Neural progenitor cell (in vitro differentiated cells): ENCODE measurements around the gene ALK. TPM values are rescaled to one million over a fixed set of nuclear protein-coding genes. Genes with fewer than 3 reads are reported as not detected.

Experiments used
- DNase-seq: peaks from one replicate; pipeline ENCODE4 v3.0.0-alpha.2; 2016; ENCODE audit warnings: low spot score
- H2AFZ ChIP-seq: fragments of 200-600 bp; sonication (generic); replicated peaks from 2 replicates; pipeline ENCODE4 v1.6.1; 2016; ENCODE audit warnings: antibody characterized with exemption
- H3F3A ChIP-seq: fragments of 200-600 bp; sonication (generic); 2 replicates; pipeline ENCODE4 v1.6.1; 2016; ENCODE audit warnings: antibody characterized with exemption, low read depth
- H3K27ac ChIP-seq: fragments of 200-600 bp; sonication (generic); 2 replicates; pipeline ENCODE4 v1.5.1; 2016; ENCODE audit warnings: mild to moderate bottlenecking
- H3K27me3 ChIP-seq: fragments of 200-600 bp; sonication (generic); 2 replicates; pipeline ENCODE4 v1.6.1; 2016; ENCODE audit warnings: mild to moderate bottlenecking, moderate library complexity
- H3K36me3 ChIP-seq: fragments of 200-600 bp; sonication (generic); 2 replicates; pipeline ENCODE4 v1.5.1; 2016
- H3K4me1 ChIP-seq: fragments of 200-600 bp; sonication (generic); 2 replicates; pipeline ENCODE4 v1.6.1; 2016; ENCODE audit warnings: mixed run types
- H3K4me2 ChIP-seq: fragments of 200-600 bp; sonication (generic); 2 replicates; pipeline ENCODE4 v1.6.1; 2016
- H3K4me3 ChIP-seq: fragments of 200-600 bp; sonication (generic); 2 replicates; pipeline ENCODE4 v1.5.1; 2016
- H3K79me2 ChIP-seq: fragments of 200-600 bp; sonication (generic); 2 replicates; pipeline ENCODE4 v1.6.1; 2016; ENCODE audit warnings: low read depth
- H3K9ac ChIP-seq: fragments of 200-600 bp; sonication (generic); 2 replicates; pipeline ENCODE4 v1.6.1; 2016
- H3K9me3 ChIP-seq: fragments of 200-600 bp; sonication (generic); 2 replicates; pipeline ENCODE4 v1.5.1; 2016; ENCODE audit warnings: low read depth
- H4K20me1 ChIP-seq: fragments of 200-600 bp; sonication (generic); 2 replicates; pipeline ENCODE4 v1.6.1; 2016; ENCODE audit warnings: low read depth
- H3K27ac Mint-ChIP-seq: 3 replicates; pipeline ENCODE4 v1.8.0; 2021; ENCODE audit warnings: mixed read lengths
- H3K27me3 Mint-ChIP-seq: 2 replicates; pipeline ENCODE4 v1.8.0; 2022; ENCODE audit warnings: low read depth, mild to moderate bottlenecking, inconsistent platforms, moderate library complexity, mixed read lengths; ENCODE audit not compliant: insufficient read depth
- H3K36me3 Mint-ChIP-seq: 3 replicates; pipeline ENCODE4 v1.8.0; 2021; ENCODE audit warnings: mixed read lengths
- H3K4me1 Mint-ChIP-seq: 3 replicates; pipeline ENCODE4 v1.8.0; 2021; ENCODE audit warnings: mixed read lengths
- H3K4me3 Mint-ChIP-seq: 3 replicates; pipeline ENCODE4 v1.8.0; 2021; ENCODE audit warnings: mild to moderate bottlenecking, moderate library complexity, mixed read lengths
- H3K9me3 Mint-ChIP-seq: 3 replicates; pipeline ENCODE4 v1.8.0; 2020; ENCODE audit warnings: mixed read lengths
- EZH2 ChIP-seq: fragments of 200-600 bp; sonication (generic); IDR thresholded peaks from 2 replicates; pipeline ENCODE4 v1.6.1; 2017; ENCODE audit warnings: antibody characterized with exemption, mild to moderate bottlenecking, moderate library complexity
- EZH2phosphoT487 ChIP-seq: fragments of 200-600 bp; sonication (generic); IDR thresholded peaks from 2 replicates; pipeline ENCODE4 v1.6.1; 2017; ENCODE audit warnings: antibody characterized with exemption
- total RNA-seq: library from RNA; depleted of rRNA; stranded (reverse); fragments of >200 nt; gene quantifications from 2 replicates; pipeline ENCODE4 v1.2.3, GENCODE V29; 2015; ENCODE audit warnings: low replicate concordance
- TF ChIP-seq, protein P1 (sequence below): fragments of 200-600 bp; sonication (generic); IDR thresholded peaks from 2 replicates; pipeline ENCODE4 v1.5.1; 2017; ENCODE audit warnings: antibody characterized with exemption, mild to moderate bottlenecking

The ALK gene
- total RNA-seq, 1 donor from 2014 or later: not detected

DNA sequence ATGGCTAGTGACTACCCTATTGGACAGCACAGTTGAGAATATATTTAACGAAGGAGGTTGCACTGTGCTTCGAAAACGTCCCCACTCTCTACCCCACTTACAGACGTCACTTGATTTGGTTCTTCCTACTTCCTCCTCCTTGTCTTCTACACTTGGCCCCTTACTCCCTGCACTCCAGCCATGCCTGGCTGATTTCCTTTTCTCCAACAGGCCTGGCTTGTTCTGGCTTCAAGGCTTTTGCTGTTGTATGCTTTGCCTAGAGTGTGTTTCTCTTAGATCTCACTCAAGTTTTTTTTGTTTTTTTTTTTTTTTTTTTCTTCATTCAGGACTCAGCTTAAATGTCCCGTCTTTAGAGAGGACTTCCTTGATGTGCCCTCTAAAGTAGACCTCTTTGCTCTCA is 469.4 kb downstream of the ALK start:
- Mint-ChIP-seq H3K36me3 (no peaks in the 10 kb centered on the region), H3K4me3 (no peak overlapping the region), H3K4me1 (peaks cover 30% of the 10 kb centered on the region), H3K9me3 (no peaks in the 10 kb centered on the region), H3K27ac (no peak overlapping the region), H3K27me3 (peaks cover 2% of the 10 kb centered on the region)
- H3K4me3 ChIP-seq: no peak overlapping the region
- no peaks in the 10 kb centered on the region for H3K79me2 ChIP-seq
- H3K27ac ChIP-seq: no peak overlapping the region
- no peak for DNase-seq
- H3K4me1 ChIP-seq: peaks cover 10% of the 10 kb centered on the region
- H2AFZ ChIP-seq: no peak overlapping the region
- no peaks in the 10 kb centered on the region for H3K36me3 ChIP-seq
- no peak overlapping the region for H3K9ac ChIP-seq
- no peaks in the 10 kb centered on the region for H3K27me3 ChIP-seq
- no peaks in the 10 kb centered on the region for H3F3A ChIP-seq
- TF ChIP-seq, protein P1, sequence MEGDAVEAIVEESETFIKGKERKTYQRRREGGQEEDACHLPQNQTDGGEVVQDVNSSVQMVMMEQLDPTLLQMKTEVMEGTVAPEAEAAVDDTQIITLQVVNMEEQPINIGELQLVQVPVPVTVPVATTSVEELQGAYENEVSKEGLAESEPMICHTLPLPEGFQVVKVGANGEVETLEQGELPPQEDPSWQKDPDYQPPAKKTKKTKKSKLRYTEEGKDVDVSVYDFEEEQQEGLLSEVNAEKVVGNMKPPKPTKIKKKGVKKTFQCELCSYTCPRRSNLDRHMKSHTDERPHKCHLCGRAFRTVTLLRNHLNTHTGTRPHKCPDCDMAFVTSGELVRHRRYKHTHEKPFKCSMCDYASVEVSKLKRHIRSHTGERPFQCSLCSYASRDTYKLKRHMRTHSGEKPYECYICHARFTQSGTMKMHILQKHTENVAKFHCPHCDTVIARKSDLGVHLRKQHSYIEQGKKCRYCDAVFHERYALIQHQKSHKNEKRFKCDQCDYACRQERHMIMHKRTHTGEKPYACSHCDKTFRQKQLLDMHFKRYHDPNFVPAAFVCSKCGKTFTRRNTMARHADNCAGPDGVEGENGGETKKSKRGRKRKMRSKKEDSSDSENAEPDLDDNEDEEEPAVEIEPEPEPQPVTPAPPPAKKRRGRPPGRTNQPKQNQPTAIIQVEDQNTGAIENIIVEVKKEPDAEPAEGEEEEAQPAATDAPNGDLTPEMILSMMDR: no peak
- TF ChIP-seq EZH2phosphoT487 (no peak), EZH2 (no peak)
- no peaks in the 10 kb centered on the region for H3K9me3 ChIP-seq
- no peaks in the 10 kb centered on the region for H4K20me1 ChIP-seq
- H3K4me2 ChIP-seq: no peak overlapping the region

DNA sequence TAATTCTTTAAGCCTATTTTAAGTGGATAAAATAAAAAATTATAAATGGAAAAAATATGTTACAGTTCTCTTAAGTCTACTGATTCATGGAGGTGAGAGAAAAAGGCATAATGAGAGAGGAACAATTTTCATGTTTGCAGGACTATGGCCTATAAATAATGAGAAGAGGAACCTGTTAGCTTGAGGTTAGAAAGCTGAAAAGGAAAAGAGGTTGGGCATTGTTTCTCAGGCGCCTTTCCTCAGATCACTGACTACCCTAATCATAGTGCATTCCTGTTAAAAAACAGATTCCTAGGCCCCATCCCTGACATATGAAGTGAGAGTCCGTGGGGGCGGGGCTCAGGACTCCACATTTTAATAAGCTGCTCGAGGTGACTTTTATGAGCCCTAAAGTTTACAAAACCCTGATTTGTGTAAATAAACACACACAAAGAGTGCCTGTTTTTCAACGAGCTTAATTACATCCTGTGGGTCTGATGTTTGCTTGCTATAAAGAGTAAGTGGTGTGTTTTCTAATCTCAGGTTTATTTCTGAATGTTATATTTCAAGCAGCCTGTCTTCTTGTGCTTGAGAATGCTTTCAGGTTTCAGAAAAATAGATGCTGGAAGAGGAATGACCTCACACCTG is 470.7 kb downstream of the ALK start:
- no peak overlapping the region for H3K4me2 ChIP-seq
- no peaks in the 10 kb centered on the region for H3K79me2 ChIP-seq
- peaks cover 29% of the 10 kb centered on the region for H3K4me1 Mint-ChIP-seq
- peaks cover 10% of the 10 kb centered on the region for H3K4me1 ChIP-seq
- no peak overlapping the region for H2AFZ ChIP-seq
- no peaks in the 10 kb centered on the region for H3K36me3 Mint-ChIP-seq
- peaks cover 2% of the 10 kb centered on the region for H3K27me3 Mint-ChIP-seq
- no peaks in the 10 kb centered on the region for H3K9me3 ChIP-seq
- no peaks in the 10 kb centered on the region for H4K20me1 ChIP-seq
- no peak overlapping the region for H3K27ac Mint-ChIP-seq
- no peaks in the 10 kb centered on the region for H3F3A ChIP-seq
- H3K36me3 ChIP-seq: no peaks in the 10 kb centered on the region
- no peaks in the 10 kb centered on the region for H3K27me3 ChIP-seq
- no peak overlapping the region for H3K27ac ChIP-seq
- no peak for DNase-seq
- no peak overlapping the region for H3K4me3 ChIP-seq
- no peak overlapping the region for H3K4me3 Mint-ChIP-seq
- H3K9ac ChIP-seq: no peak overlapping the region
- no peaks in the 10 kb centered on the region for H3K9me3 Mint-ChIP-seq
- TF ChIP-seq EZH2 (no peak), EZH2phosphoT487 (no peak)
- TF ChIP-seq, protein P1: no peak

DNA sequence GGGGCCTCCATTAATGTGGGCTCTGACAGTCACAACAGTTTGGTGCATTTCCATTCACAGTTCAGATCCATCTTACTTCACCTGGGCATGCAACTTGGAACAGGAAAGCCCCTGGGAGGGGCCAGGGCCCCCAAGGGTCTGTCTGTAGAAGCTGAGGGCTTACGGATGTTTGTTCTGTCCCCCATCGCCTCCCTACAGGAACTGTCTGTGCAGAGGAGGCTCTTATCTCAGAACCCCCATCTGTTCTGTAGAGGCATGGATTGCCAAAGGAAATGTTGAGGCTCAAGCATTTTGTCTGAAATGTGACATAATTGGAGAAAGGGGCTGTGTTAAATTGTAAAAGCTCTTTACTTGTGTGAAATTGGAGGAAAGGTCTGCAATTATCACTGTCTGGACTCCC is 471.9 kb downstream of the ALK start:
- Histone ChIP-seq H3K36me3 (no peaks in the 10 kb centered on the region), H3K27me3 (no peaks in the 10 kb centered on the region), H3K79me2 (no peaks in the 10 kb centered on the region), H4K20me1 (no peaks in the 10 kb centered on the region), H3F3A (no peaks in the 10 kb centered on the region), H3K4me2 (no peak overlapping the region), H2AFZ (no peak overlapping the region), H3K9me3 (no peaks in the 10 kb centered on the region), H3K27ac (no peak overlapping the region), H3K4me1 (no peaks in the 10 kb centered on the region), H3K4me3 (no peak overlapping the region), H3K9ac (no peak overlapping the region)
- no peak for DNase-seq
- H3K4me1 Mint-ChIP-seq: peaks cover 19% of the 10 kb centered on the region
- H3K4me3 Mint-ChIP-seq: no peak overlapping the region
- no peaks in the 10 kb centered on the region for H3K36me3 Mint-ChIP-seq
- no peaks in the 10 kb centered on the region for H3K9me3 Mint-ChIP-seq
- no peak for TF ChIP-seq EZH2phosphoT487
- TF ChIP-seq, protein P1: no peak
- TF ChIP-seq EZH2: no peak
- peaks cover 4% of the 10 kb centered on the region for H3K27me3 Mint-ChIP-seq
- no peak overlapping the region for H3K27ac Mint-ChIP-seq
